ENCODE results near the gene RHCG. TPM values are rescaled to one million over a fixed set of nuclear protein-coding genes. Genes with fewer than 3 reads are reported as not detected.

RHCG gene
- total and polyA plus RNA-seq, 2 of the 13 experiments (the other 11 are each of a cell fraction or from before 2014, with no cell fraction given), result not detected

GRCh38 chr15:89499156-89499555 is 2.8 kb upstream of the RHCG start:
- no peaks in the 10 kb centered on the region; the same call in 1 of the 2 replicates for H3K4me1 ChIP-seq (ENCODE audit: insufficient read depth, low read length)
- in situ Hi-C loops (cut with HindIII; ENCODE audit: extremely low pct_ligation_motif_present, low pct_unique_long_range_greater_than_20kb) (loop anchor here (5.0 kb wide), 1 partner anchor 53 kb away; no protein-coding TSS in a partner anchor), intact Hi-C loops (cut with micrococcal nuclease; ENCODE audit: unreplicated experiment) (loop anchor here (10.0 kb wide), 1 partner anchor 176 kb away; the partner anchor contains the start of gene PLIN1)
- H4K20me1 ChIP-seq (ENCODE audit: insufficient read depth, low read length), result no peaks in the 10 kb centered on the region
- no peaks in the 10 kb centered on the region for H3K9me3 ChIP-seq (ENCODE audit: low read length)
- ChIA-PET POLR2A (no interaction called here), CTCF (ENCODE audit: low intra/inter-chr PET ratio, low total read pairs) (no interaction called here)
- TF ChIP-seq NBN (conservative IDR thresholded peaks at IDR 0.05) (no peak), JARID2 (CRISPR knock-in tag; IDR thresholded peaks at IDR 0.05; ENCODE audit: insufficient replicate concordance) (no peak), ZNF879 (CRISPR knock-in tag; IDR thresholded peaks at IDR 0.05) (no peak), ZNF275 (CRISPR knock-in tag; IDR thresholded peaks at IDR 0.05; ENCODE audit: borderline replicate concordance) (no peak), KMT2B (CRISPR knock-in tag; IDR thresholded peaks at IDR 0.05) (no peak), PAWR (CRISPR knock-in tag; IDR thresholded peaks at IDR 0.05; ENCODE audit: borderline replicate concordance) (no peak), ZBTB2 (CRISPR knock-in tag; IDR thresholded peaks at IDR 0.05; ENCODE audit: low read depth) (no peak), GZF1 (CRISPR knock-in tag; IDR thresholded peaks at IDR 0.05) (no peak), FOSL2 (CRISPR knock-in tag; IDR thresholded peaks at IDR 0.05) (no peak), MNT (IDR thresholded peaks at IDR 0.05) (no peak), ZSCAN25 (CRISPR knock-in tag; IDR thresholded peaks at IDR 0.05) (no peak), MLX (CRISPR knock-in tag; IDR thresholded peaks at IDR 0.05) (no peak), ZNF713 (CRISPR knock-in tag; IDR thresholded peaks at IDR 0.05) (no peak), ZNF652 (CRISPR knock-in tag; IDR thresholded peaks at IDR 0.05; ENCODE audit: borderline replicate concordance, low read depth) (no peak), CEBPG (CRISPR knock-in tag; IDR thresholded peaks at IDR 0.05) (no peak), ZNF446 (CRISPR knock-in tag; IDR thresholded peaks at IDR 0.05) (no peak), ZBTB20 (CRISPR knock-in tag; IDR thresholded peaks at IDR 0.05; ENCODE audit: borderline replicate concordance, low read depth) (no peak)
- no peak overlapping the region for H3K27ac ChIP-seq (ENCODE audit: extremely low read length, insufficient read depth, low read length)
- 14% methylated on average over 2 of the region's 8 CpGs for whole genome bisulfite sequencing (ENCODE audit: low lambda C conversion rate)
- no peak for DNase-seq (ENCODE audit: low spot score)
- no peak overlapping the region for H3K4me2 ChIP-seq (ENCODE audit: low read depth, low read length)
- H2AFZ ChIP-seq (ENCODE audit: low read length), result no peak overlapping the region
- H3K27me3 ChIP-seq (ENCODE audit: control insufficient read depth in 1 of 2, insufficient read depth in 2 of 2, low read length in 2 of 2), result peaks cover 0 to 23% of the 10 kb centered on the region in 2 experiments; a peak in 2 of 5 replicates
- H3K4me3 ChIP-seq (replicated peaks in 1 of 3; ENCODE audit: insufficient read depth in 1 of 3, low read depth in 2 of 3, low read length in 3 of 3), result no peak overlapping the region
- H3K79me2 ChIP-seq (ENCODE audit: insufficient read depth, low read length), result no peaks in the 10 kb centered on the region
- no peaks in the 10 kb centered on the region for H3K36me3 ChIP-seq (replicated peaks in 1 of 2; ENCODE audit: control insufficient read depth in 1 of 2, insufficient read depth in 2 of 2, low read length in 2 of 2)
- ATAC-seq, result no peak
- no peak for FAIRE-seq
- H3K9ac ChIP-seq (ENCODE audit: insufficient read depth, low read depth, low read length), result no peak overlapping the region
- no TSS peak for BruUV-seq (replicated peaks)
